ENCODE measurements around the gene BRSK2.

The BRSK2 gene

GRCh38 chr11:1497600-1497999, 107.9 kb downstream of the BRSK2 start:
- H3K4me1 ChIP-seq (ENCODE audit: control insufficient read depth, insufficient read depth, low read length, poor library complexity, severe bottlenecking) = no peaks in the 10 kb centered on the region

GRCh38 chr11:1498262-1498661, 108.5 kb downstream of the BRSK2 start:
- no peaks in the 10 kb centered on the region for H3K9me3 ChIP-seq (ENCODE audit: control insufficient read depth, low read length)
- 90 to 94% methylated on average over 13 of the region's 13 CpGs for WGBS, 2 experiments (ENCODE audit: insufficient coverage in 2 of 2)
- H3K4me3 ChIP-seq (ENCODE audit: extremely low read depth, insufficient read depth, low read length, poor library complexity, severe bottlenecking) = no peak overlapping the region
- H3K4me1 ChIP-seq (ENCODE audit: control insufficient read depth, insufficient read depth, low read length, poor library complexity, severe bottlenecking) = no peaks in the 10 kb centered on the region
- peaks cover 8% of the 10 kb centered on the region for H3K36me3 ChIP-seq (ENCODE audit: control insufficient read depth, insufficient read depth, low read length)
- no peak overlapping the region for H3K27ac ChIP-seq (ENCODE audit: low read depth, low read length, severe bottlenecking)

More at GRCh38 chr11:1497600-1497999, 107.9 kb downstream of the BRSK2 start:
- H3K36me3 ChIP-seq (ENCODE audit: control insufficient read depth, insufficient read depth, low read length) = peaks cover 8% of the 10 kb centered on the region
- no peaks in the 10 kb centered on the region for H3K9me3 ChIP-seq (ENCODE audit: control insufficient read depth, low read length)
- WGBS, 2 experiments (ENCODE audit: insufficient coverage in 2 of 2) = 92% methylated on average over 2 of the region's 5 CpGs; no CpG with 5 or more reads in 1 of the 2 experiments
- H3K4me3 ChIP-seq (ENCODE audit: extremely low read depth, insufficient read depth, low read length, poor library complexity, severe bottlenecking) = no peak overlapping the region
- H3K27ac ChIP-seq (ENCODE audit: low read depth, low read length, severe bottlenecking) = no peak overlapping the region

DNA sequence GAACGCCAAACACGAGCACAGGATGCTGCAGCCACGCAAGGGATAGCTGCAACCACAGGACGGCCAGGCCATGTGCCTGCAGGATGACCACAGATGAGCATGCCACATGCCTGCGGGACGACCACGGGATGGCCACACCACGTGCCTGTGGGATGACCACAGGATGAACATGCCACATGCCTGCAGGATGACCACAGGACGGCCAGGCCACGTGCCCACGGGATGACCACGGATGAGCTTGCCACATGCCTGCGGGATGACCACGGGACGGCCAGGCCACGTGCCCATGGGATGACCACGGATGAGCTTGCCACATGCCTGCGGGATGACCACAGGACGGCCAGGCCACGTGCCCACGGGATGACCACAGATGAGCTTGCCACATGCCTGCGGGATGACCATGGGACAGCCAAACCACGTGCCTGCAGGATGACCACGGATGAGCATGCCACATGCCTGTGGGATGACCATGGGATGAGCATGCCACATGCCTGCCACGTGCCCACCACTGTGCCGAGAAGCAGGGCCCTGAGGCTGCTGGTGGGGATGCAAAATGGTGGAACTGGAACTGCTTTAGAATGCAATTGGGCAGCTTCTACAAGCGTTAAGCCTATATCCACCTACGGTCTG, 109.6 kb downstream of the BRSK2 start:
- Histone ChIP-seq H3K4me3 (ENCODE audit: extremely low read depth, insufficient read depth, low read length, poor library complexity, severe bottlenecking) (no peak overlapping the region), H3K4me1 (ENCODE audit: control insufficient read depth, insufficient read depth, low read length, poor library complexity, severe bottlenecking) (no peaks in the 10 kb centered on the region), H3K36me3 (ENCODE audit: control insufficient read depth, insufficient read depth, low read length) (peaks cover 8% of the 10 kb centered on the region), H3K9me3 (ENCODE audit: control insufficient read depth, low read length) (no peaks in the 10 kb centered on the region), H3K27ac (ENCODE audit: low read depth, low read length, severe bottlenecking) (no peak overlapping the region)
- WGBS, 2 experiments (ENCODE audit: insufficient coverage in 2 of 2) = 93 to 95% methylated on average over 25 to 28 of the region's 28 CpGs

DNA sequence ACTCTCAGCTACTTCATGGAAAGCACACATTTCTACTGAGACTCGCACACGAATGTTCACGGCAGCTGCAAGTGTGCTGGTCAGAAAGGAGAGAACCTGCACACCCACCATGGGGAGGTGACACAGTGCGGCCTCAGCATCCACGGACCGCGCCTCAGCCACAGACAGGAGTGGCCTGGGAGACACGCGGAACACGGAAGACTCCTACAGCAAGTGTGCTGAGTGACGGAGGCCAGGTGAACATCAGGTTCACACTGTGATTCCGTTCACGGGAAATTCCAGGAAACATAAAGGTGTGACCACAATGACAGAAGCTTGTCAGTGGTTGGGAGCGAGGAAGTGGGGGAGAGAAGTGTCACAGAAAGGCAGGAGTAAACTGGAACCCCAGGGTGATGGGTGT, 110.2 kb downstream of the BRSK2 start:
- WGBS, 2 experiments (ENCODE audit: insufficient coverage in 2 of 2) = 84% methylated on average over 13 to 14 of the region's 14 CpGs
- Histone ChIP-seq H3K4me3 (ENCODE audit: extremely low read depth, insufficient read depth, low read length, poor library complexity, severe bottlenecking) (no peak overlapping the region), H3K36me3 (ENCODE audit: control insufficient read depth, insufficient read depth, low read length) (peaks cover 8% of the 10 kb centered on the region)

DNA sequence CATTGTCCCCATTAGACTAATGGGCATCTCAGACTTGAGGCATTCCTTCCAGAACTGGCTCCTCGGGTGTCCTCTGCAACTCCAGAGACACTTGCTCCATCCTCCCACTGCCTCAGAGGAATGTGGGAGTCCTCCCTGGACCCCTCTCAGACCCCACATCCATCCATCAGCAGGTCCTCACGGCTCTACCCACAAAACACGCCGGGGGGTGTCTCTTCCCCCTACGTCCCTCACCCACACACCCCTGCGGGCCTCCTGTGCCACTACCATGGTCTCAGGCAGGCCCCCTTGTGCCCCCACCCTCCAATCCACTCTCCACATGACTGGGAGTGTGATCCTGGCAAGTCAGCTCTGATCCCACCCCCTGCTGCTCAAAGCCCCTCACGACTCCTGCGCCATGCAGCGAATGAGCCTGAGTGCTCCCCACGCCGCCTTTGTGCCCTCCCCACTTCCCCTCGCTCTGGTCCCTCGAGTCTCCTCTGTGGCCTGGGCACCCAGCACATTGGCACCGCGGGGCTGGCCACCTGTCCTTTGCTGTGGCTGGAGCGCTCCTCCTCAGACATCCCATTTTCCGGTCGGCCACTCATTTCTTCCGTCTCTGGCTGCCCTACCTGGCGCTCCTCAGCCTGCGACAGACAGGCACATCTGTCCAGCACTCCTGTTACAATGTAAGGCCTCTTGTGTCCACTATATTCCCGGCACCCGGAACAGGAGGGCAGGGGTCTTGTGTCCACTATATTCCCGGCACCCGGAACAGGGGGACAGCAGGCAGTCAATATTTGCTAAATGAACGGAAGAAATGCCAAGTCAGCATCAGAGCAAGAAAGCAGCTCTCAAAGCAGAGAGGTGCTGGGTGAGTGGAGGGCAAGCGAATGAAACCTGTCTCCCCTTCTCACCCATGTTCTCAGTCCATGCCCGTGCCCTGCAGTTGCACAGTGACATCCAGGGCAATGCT, 111.0 kb downstream of the BRSK2 start:
- Histone ChIP-seq H3K27ac (ENCODE audit: low read depth, low read length, severe bottlenecking) (no peak overlapping the region), H3K36me3 (ENCODE audit: control insufficient read depth, insufficient read depth, low read length) (peaks cover 8% of the 10 kb centered on the region), H3K4me1 (ENCODE audit: control insufficient read depth, insufficient read depth, low read length, poor library complexity, severe bottlenecking) (no peaks in the 10 kb centered on the region), H3K4me3 (ENCODE audit: extremely low read depth, insufficient read depth, low read length, poor library complexity, severe bottlenecking) (no peak overlapping the region), H3K9me3 (ENCODE audit: control insufficient read depth, low read length) (no peaks in the 10 kb centered on the region)
- 85 to 92% methylated on average over 18 to 26 of the region's 28 CpGs for WGBS, 2 experiments (ENCODE audit: insufficient coverage in 2 of 2)

More for the DNA sequence above, 110.2 kb downstream of the BRSK2 start:
- no peaks in the 10 kb centered on the region for H3K4me1 ChIP-seq (ENCODE audit: control insufficient read depth, insufficient read depth, low read length, poor library complexity, severe bottlenecking)
- H3K9me3 ChIP-seq (ENCODE audit: control insufficient read depth, low read length) = no peaks in the 10 kb centered on the region
- no peak overlapping the region for H3K27ac ChIP-seq (ENCODE audit: low read depth, low read length, severe bottlenecking)

DNA sequence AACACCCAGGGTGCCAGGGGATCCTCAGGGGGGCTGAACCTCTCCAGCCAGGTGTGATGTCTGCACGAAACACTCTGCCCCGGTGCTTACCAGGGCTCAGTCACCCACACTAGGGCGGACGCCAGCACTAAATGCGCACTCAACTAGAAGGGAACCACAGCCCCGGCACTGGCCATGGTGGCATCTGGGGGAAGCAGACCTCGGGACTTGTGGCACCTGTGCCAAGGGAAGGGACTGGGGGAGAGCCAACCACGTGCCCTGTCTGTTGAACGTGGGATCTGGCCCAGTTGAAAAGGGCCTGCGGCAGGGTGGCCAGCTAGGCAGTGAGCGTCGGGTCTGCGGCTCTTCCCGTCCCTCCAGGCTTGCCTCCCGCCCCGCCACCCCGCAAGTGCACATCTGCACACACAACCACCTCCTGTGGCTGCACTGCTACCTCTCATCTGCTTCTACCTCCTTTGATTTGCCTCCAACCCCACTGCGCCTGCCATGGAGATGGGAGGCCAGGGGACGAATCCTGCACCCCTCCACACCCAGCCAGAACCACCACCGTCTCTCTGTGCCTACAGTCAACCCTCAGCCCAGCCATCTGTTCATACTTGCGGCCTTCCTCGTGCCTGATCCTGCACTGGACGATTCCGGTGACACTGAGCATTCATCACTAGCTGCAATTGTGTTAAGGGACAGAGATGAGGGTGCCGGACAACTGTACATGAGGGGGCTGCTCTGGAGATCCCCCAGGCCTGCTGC, 111.9 kb downstream of the BRSK2 start:
- Histone ChIP-seq H3K4me3 (ENCODE audit: extremely low read depth, insufficient read depth, low read length, poor library complexity, severe bottlenecking) (no peak overlapping the region), H3K4me1 (ENCODE audit: control insufficient read depth, insufficient read depth, low read length, poor library complexity, severe bottlenecking) (no peaks in the 10 kb centered on the region), H3K27ac (ENCODE audit: low read depth, low read length, severe bottlenecking) (no peak overlapping the region), H3K9me3 (ENCODE audit: control insufficient read depth, low read length) (no peaks in the 10 kb centered on the region), H3K36me3 (ENCODE audit: control insufficient read depth, insufficient read depth, low read length) (peaks cover 8% of the 10 kb centered on the region)
- 90 to 93% methylated on average over 18 to 24 of the region's 25 CpGs for WGBS, 2 experiments (ENCODE audit: insufficient coverage in 2 of 2)

- no peak overlapping the region for H3K4me3 ChIP-seq (ENCODE audit: extremely low read depth, insufficient read depth, low read length, poor library complexity, severe bottlenecking)
- no peaks in the 10 kb centered on the region for H3K9me3 ChIP-seq (ENCODE audit: control insufficient read depth, low read length)
- no peak overlapping the region for H3K27ac ChIP-seq (ENCODE audit: low read depth, low read length, severe bottlenecking)
- 86 to 90% methylated on average over 18 to 24 of the region's 24 CpGs for WGBS, 2 experiments (ENCODE audit: insufficient coverage in 2 of 2)
- H3K36me3 ChIP-seq (ENCODE audit: control insufficient read depth, insufficient read depth, low read length) = peaks cover 8% of the 10 kb centered on the region
- H3K4me1 ChIP-seq (ENCODE audit: control insufficient read depth, insufficient read depth, low read length, poor library complexity, severe bottlenecking) = no peaks in the 10 kb centered on the region
Measured at GRCh38 chr11:1502168-1502953, 112.6 kb downstream of the BRSK2 start.

DNA sequence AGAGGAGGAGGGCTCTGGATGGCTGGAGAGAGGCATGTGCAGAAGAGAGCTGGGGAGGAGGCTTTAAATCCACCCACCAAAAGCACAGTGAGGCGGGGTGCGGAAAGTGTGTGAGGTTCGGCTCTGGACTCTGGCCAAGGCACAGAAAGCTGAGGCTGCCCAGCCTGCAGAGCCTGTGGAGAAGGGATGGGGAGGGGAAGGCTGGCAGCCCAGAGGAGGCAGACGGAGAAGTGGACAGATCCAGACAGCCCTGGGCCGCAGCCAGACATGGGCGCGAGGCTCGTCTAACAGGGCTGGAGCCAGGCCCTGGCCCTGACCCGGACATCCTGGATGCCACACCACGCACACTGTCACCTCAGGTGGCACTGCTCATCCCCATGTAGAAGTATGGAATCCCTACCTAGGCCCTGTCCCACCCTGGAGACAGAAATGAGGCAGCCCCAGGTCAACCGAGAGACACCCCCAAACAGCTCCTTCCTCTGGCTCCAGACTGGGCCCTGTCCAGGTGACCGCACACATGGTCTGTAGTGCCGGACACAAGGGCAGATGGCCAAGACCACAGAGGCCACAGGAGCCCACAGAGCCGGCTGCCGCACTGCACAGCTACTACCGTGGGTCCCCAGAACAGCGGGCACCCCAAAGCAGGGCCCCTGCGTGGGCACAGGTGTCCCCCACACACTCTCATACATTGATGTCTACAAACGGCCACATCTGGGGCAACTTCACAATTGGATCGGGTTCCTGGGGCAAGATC, 113.4 kb downstream of the BRSK2 start:
- 92% methylated on average over 13 to 18 of the region's 20 CpGs for WGBS, 2 experiments (ENCODE audit: insufficient coverage in 2 of 2)
- no peaks in the 10 kb centered on the region for H3K9me3 ChIP-seq (ENCODE audit: control insufficient read depth, low read length)
- H3K4me3 ChIP-seq (ENCODE audit: extremely low read depth, insufficient read depth, low read length, poor library complexity, severe bottlenecking) = no peak overlapping the region
- H3K27ac ChIP-seq (ENCODE audit: low read depth, low read length, severe bottlenecking) = no peak overlapping the region
- peaks cover 5% of the 10 kb centered on the region for H3K4me1 ChIP-seq (ENCODE audit: control insufficient read depth, insufficient read depth, low read length, poor library complexity, severe bottlenecking)
- H3K36me3 ChIP-seq (ENCODE audit: control insufficient read depth, insufficient read depth, low read length) = peaks cover 8% of the 10 kb centered on the region

DNA sequence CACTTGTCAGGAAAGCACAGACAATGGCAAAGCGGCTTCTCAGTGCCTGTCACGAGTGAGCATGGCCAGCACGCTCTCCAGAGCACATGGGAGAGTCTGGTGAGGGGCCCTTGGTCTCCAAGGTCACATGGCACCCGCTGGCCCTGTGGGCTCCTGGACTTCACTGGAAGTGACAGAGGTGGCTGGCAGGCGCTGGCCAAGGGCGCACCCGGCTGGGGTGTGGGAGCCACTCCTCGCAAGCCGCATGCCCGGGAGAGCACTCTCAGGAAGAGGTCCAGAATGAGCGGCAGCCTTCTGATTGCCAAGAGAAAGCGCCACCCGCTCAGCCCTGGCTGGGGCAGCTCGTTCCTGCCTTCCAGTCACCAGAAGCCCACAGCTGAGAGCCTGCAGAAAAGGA, 114.0 kb downstream of the BRSK2 start:
- 89 to 93% methylated on average over 11 to 14 of the region's 14 CpGs for WGBS, 2 experiments (ENCODE audit: insufficient coverage in 2 of 2)
- H3K4me1 ChIP-seq (ENCODE audit: control insufficient read depth, insufficient read depth, low read length, poor library complexity, severe bottlenecking) = peaks cover 8% of the 10 kb centered on the region
- H3K9me3 ChIP-seq (ENCODE audit: control insufficient read depth, low read length) = no peaks in the 10 kb centered on the region
- H3K4me3 ChIP-seq (ENCODE audit: extremely low read depth, insufficient read depth, low read length, poor library complexity, severe bottlenecking) = no peak overlapping the region
- no peak overlapping the region for H3K27ac ChIP-seq (ENCODE audit: low read depth, low read length, severe bottlenecking)
- peaks cover 8% of the 10 kb centered on the region for H3K36me3 ChIP-seq (ENCODE audit: control insufficient read depth, insufficient read depth, low read length)

Measured in mesodermal cell (in vitro differentiated cells).